ENCODE results near the gene OBSCN.

The OBSCN gene

GRCh38 chr1:228207851-228208821 lies at the start of gene OBSCN:
TSS of gene OBSCN (plus strand) at chr1:228208044. CDS start at chr1:228211784, 3,740 bp downstream.
- no peak for DNase-seq

GRCh38 chr1:228158151-228159007 lies 49.5 kb upstream of the OBSCN start:
- DNase-seq: no peak

GRCh38 chr1:228159008-228159665 lies 48.7 kb upstream of the OBSCN start:
- DNase-seq: no peak

GRCh38 chr1:228160201-228160761 lies 47.6 kb upstream of the OBSCN start:
- DNase-seq: no peak

GRCh38 chr1:228161362-228161761 lies 46.5 kb upstream of the OBSCN start:
- DNase-seq: no peak

- no peak for DNase-seq
These were observed 46.0 kb upstream of the OBSCN start for GRCh38 chr1:228161866-228162265.

- DNase-seq: peak; percentile 72
These were observed 45.4 kb upstream of the OBSCN start for GRCh38 chr1:228162286-228163006.

- peak; percentile 62 for DNase-seq
These were observed 44.7 kb upstream of the OBSCN start for GRCh38 chr1:228163007-228163753.

- DNase-seq: no peak
These were observed 43.9 kb upstream of the OBSCN start for GRCh38 chr1:228163776-228164519.

GRCh38 chr1:228164561-228165371 lies 43.1 kb upstream of the OBSCN start:
- no peak for DNase-seq

GRCh38 chr1:228165372-228166169 lies 42.3 kb upstream of the OBSCN start, which contains the start of gene IBA57:
TSS of gene IBA57 (plus strand) at chr1:228165804. CDS start at chr1:228165817, 13 bp downstream.
- peak; percentile 100 for DNase-seq

GRCh38 chr1:228166170-228166936 lies 41.5 kb upstream of the OBSCN start:
- DNase-seq: peak; percentile 85

GRCh38 chr1:228168563-228169270 lies 39.1 kb upstream of the OBSCN start:
- no peak for DNase-seq

GRCh38 chr1:228169345-228169744 lies 38.5 kb upstream of the OBSCN start:
- no peak for DNase-seq

GRCh38 chr1:228170666-228171065 lies 37.2 kb upstream of the OBSCN start:
- no peak for DNase-seq

- no peak for DNase-seq
These were observed 36.5 kb upstream of the OBSCN start for GRCh38 chr1:228171221-228171891.
